Lower lobe of right lung (tissue), 2 donors: ENCODE results near the gene DYNLT3. TPM values are rescaled to one million over a fixed set of nuclear protein-coding genes. Genes with fewer than 3 reads are reported as not detected.

Experiments used
- ATAC-seq, 2 donors: fragments of 200-7000 bp; cut with Tn5 transposase; one replicate each; pipeline ENCODE4 v1.9.1; 2020 to 2022; ENCODE audit warnings: mild to moderate bottlenecking in 2 of 2, moderate library complexity in 2 of 2
- DNase-seq: peaks from one replicate; pipeline ENCODE4 v3.0.0-alpha.2; 2020
- H3K27ac ChIP-seq: fragments of 200-600 bp; one replicate; pipeline ENCODE4 v1.8.0; 2022
- H3K27me3 ChIP-seq: fragments of 200-600 bp; one replicate; pipeline ENCODE4 v1.8.0; 2022; ENCODE audit warnings: low read depth
- H3K36me3 ChIP-seq: fragments of 200-600 bp; one replicate; pipeline ENCODE4 v1.8.0; 2022; ENCODE audit warnings: mild to moderate bottlenecking
- H3K4me1 ChIP-seq: fragments of 200-600 bp; one replicate; pipeline ENCODE4 v1.8.0; 2022
- H3K4me3 ChIP-seq: fragments of 200-600 bp; one replicate; pipeline ENCODE4 v1.8.0; 2022; ENCODE audit warnings: mild to moderate bottlenecking
- H3K9me3 ChIP-seq: fragments of 200-600 bp; one replicate; pipeline ENCODE4 v1.8.0; 2022
- CTCF ChIP-seq: fragments of 200-600 bp; IDR thresholded peaks from one replicate; pipeline ENCODE4 v1.8.0; 2022; ENCODE audit warnings: antibody characterized with exemption, mild to moderate bottlenecking
- intact Hi-C: fragments of 100-400 bp; cut with DNase I; formaldehyde crosslinking; loops from one replicate; pipeline ENCODE4 v1.11.0; 2022
- total RNA-seq: library from RNA; stranded (reverse); fragmentation: NEBNext Ultra II Directional; extraction: Animal tissue kit (Norgen Biotek cat#: 25700); gene quantifications from one replicate; pipeline ENCODE4 v1.2.1, GENCODE V29; 2021
- donor health status: DM: no; HTN: yes; CAD: no; lungs with severe emphysema.

The DYNLT3 gene
- total RNA-seq, 1 donor from 2014 or later = 27.2 TPM

GRCh38 chrX:37860721-37861120 is 13.3 kb upstream of the DYNLT3 start:
- DNase-seq = no peak
- Histone ChIP-seq H3K9me3 (no peaks in the 10 kb centered on the region), H3K27me3 (no peaks in the 10 kb centered on the region), H3K27ac (no peak overlapping the region), H3K4me3 (no peak overlapping the region), H3K36me3 (no peaks in the 10 kb centered on the region), H3K4me1 (no peaks in the 10 kb centered on the region)
- no peak for ATAC-seq
- no peak for TF ChIP-seq CTCF
- intact Hi-C loops = no loop called here

DNA sequence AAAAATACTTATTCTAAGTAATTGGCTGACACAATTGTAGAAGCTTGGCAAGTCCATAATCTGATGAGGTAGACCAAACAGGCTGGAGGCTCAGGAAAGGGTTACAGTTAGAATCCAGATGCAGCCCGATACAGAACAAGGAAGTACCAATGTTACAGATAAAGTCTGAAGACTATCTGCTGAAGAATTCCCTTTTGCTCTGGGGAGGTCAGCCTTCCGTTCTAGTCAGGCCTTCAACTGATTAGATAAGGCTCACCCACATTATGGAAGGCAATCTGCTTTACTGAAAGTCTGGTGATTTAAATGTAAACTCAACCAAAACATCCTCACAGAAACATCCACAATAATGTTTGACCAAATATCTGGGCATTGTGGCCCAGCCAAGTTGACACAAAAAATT is 7.4 kb upstream of the DYNLT3 start:
- Histone ChIP-seq H3K9me3 (no peaks in the 10 kb centered on the region), H3K4me1 (no peaks in the 10 kb centered on the region), H3K27me3 (no peaks in the 10 kb centered on the region), H3K27ac (no peak overlapping the region), H3K4me3 (no peak overlapping the region), H3K36me3 (no peaks in the 10 kb centered on the region)
- no peak for ATAC-seq
- TF ChIP-seq CTCF = no peak
- no peak for DNase-seq
- intact Hi-C loops = no loop called here

DNA sequence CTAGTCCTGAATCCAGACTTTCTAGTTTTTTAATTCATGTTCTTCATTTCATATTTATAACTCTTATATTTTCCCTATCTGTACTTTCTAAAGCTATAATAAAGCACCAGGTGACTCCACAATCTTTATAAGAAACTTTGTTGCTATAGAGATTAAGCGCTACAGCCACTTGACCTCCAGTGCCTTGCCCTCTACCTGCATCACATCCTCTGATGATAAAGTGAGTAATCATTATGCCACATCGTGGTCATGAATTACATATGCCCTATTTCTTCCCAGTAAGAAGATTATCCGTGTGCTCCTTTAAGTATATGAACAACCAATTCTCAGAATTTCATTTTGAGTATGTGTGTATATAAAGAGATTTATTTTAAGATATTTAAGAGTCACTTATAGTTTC is 6.8 kb upstream of the DYNLT3 start:
- no peak for ATAC-seq
- Histone ChIP-seq H3K9me3 (no peaks in the 10 kb centered on the region), H3K27ac (no peak overlapping the region), H3K4me3 (no peak overlapping the region), H3K36me3 (no peaks in the 10 kb centered on the region), H3K27me3 (no peaks in the 10 kb centered on the region), H3K4me1 (no peaks in the 10 kb centered on the region)
- DNase-seq = no peak
- intact Hi-C loops = no loop called here
- TF ChIP-seq CTCF = no peak

- Histone ChIP-seq H3K36me3 (no peaks in the 10 kb centered on the region), H3K9me3 (no peaks in the 10 kb centered on the region), H3K27ac (peak overlapping the region; percentile 83), H3K4me3 (peak overlapping the region; percentile 69), H3K4me1 (peaks cover 8% of the 10 kb centered on the region), H3K27me3 (no peaks in the 10 kb centered on the region)
- no peak for TF ChIP-seq CTCF
- intact Hi-C loops = no loop called here
- ATAC-seq (no peak), DNase-seq (no peak)
These were observed 394 bp upstream of the DYNLT3 start for GRCh38 chrX:37847733-37848197.

DNA sequence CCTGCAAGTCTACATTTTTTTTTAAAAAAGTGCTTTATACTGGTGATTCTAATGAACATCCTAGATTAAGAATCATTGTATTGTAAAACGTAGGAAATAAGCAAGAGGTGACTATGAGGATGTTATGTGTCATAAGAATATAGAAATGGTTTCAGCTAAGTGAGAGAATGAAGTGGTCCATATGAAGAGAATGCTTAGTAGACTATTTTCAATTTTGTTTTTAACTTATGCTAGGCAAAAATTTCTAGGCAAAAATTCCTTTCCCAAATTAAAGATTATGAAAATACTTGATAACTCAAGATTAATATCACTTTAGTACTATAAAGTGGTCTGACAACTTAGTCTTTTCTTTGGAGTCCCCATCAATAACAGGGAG is 825 bp downstream of the DYNLT3 start:
- peak overlapping the region; percentile 69 for H3K4me3 ChIP-seq
- peaks cover under 1% of the 10 kb centered on the region for H3K36me3 ChIP-seq
- ATAC-seq (no peak), DNase-seq (no peak)
- H3K4me1 ChIP-seq = peaks cover 8% of the 10 kb centered on the region
- no peak for TF ChIP-seq CTCF
- H3K9me3 ChIP-seq = no peaks in the 10 kb centered on the region
- intact Hi-C loops = no loop called here
- peak overlapping the region; percentile 83 for H3K27ac ChIP-seq
- no peaks in the 10 kb centered on the region for H3K27me3 ChIP-seq

GRCh38 chrX:37846141-37846540 is 1.2 kb downstream of the DYNLT3 start:
- Histone ChIP-seq H3K27me3 (no peaks in the 10 kb centered on the region), H3K36me3 (peaks cover 5% of the 10 kb centered on the region), H3K27ac (peak overlapping the region; percentile 83), H3K9me3 (no peaks in the 10 kb centered on the region), H3K4me3 (peak overlapping the region; percentile 69), H3K4me1 (peaks cover 8% of the 10 kb centered on the region)
- DNase-seq = no peak
- intact Hi-C loops = no loop called here
- no peak for ATAC-seq
- no peak for TF ChIP-seq CTCF
